ES-I3 (cell line): ENCODE results near the gene ULBP2.
"Not testable (repeated sequence)": the region's sequence is repeated elsewhere in the genome, so short reads cannot be mapped to it uniquely, and the experiment has no call there.

Experiments used
- H3K36me3 ChIP-seq: 2 replicates; pipeline ENCODE4 v1.6.1; 2013; ENCODE audit warnings: mild to moderate bottlenecking, low read length, control low read depth, moderate library complexity; ENCODE audit not compliant: insufficient read depth
- H3K4me1 ChIP-seq: 2 replicates; pipeline ENCODE4 v1.6.1; 2013; ENCODE audit warnings: mild to moderate bottlenecking, control low read depth, low read length; ENCODE audit not compliant: insufficient read depth
- H3K9ac ChIP-seq: 2 replicates; pipeline ENCODE4 v1.6.1; 2013; ENCODE audit warnings: low read depth, mild to moderate bottlenecking, low read length, moderate library complexity
- H3K9me3 ChIP-seq: 2 replicates; pipeline ENCODE4 v1.6.1; 2013; ENCODE audit warnings: mild to moderate bottlenecking, low read length, moderate library complexity; ENCODE audit not compliant: control insufficient read depth, insufficient read depth

Gene ULBP2

DNA sequence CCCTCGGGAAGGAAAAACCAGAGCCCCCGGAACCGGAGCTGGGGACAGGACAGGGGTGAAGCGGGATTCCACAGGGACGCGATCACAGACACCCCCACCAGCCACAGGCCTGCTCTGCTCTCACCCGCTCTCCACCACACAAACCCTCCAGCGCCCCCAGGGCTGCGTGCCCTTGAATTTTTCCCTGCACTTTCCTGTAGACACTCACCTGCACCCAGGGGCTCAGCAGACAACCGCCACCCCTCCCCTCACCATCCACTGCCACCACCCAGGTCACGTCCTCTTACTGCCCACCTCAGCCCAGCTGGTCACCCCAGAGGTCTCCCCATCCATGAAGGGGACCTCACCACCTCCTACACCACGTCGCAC is 631 bp downstream of the ULBP2 start:
- no peaks in the 10 kb centered on the region for H3K9me3 ChIP-seq
- no peaks in the 10 kb centered on the region for H3K36me3 ChIP-seq
- H3K9ac ChIP-seq = peak overlapping the region; percentile 51; the same call in 1 of the 2 replicates
- no peaks in the 10 kb centered on the region for H3K4me1 ChIP-seq

DNA sequence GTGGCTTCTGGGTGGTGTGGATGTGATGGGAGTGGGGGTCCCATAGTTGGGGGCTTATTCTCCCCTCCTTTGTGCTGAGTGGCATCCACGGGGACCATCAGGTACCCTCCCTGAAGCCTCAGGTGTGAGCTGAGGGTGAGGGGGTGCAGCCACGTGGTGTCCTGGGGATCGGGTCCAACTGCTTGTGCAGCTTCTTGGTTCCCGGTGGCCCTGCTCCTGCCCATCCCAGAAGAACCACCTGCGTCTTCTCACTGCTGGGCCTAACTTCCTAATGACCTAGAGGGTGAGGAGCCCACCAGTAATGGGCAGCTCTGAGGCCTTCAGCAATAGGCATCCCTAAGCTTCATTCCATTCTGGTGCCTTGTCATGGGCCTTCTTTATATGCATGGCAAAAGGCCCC is 1.5 kb downstream of the ULBP2 start:
- not testable (repeated sequence) for H3K9me3 ChIP-seq, H3K9ac ChIP-seq, H3K4me1 ChIP-seq, H3K36me3 ChIP-seq

DNA sequence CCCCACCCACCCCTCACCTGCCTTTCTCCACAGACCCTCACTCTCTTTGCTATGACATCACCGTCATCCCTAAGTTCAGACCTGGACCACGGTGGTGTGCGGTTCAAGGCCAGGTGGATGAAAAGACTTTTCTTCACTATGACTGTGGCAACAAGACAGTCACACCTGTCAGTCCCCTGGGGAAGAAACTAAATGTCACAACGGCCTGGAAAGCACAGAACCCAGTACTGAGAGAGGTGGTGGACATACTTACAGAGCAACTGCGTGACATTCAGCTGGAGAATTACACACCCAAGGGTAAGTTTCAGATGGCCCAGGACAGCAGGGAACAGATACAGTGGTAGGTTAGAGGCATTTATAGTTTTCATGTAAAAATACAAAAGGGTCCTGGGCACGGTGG is 3.5 kb downstream of the ULBP2 start:
- not testable (repeated sequence) for H3K9me3 ChIP-seq, H3K4me1 ChIP-seq, H3K36me3 ChIP-seq, H3K9ac ChIP-seq

DNA sequence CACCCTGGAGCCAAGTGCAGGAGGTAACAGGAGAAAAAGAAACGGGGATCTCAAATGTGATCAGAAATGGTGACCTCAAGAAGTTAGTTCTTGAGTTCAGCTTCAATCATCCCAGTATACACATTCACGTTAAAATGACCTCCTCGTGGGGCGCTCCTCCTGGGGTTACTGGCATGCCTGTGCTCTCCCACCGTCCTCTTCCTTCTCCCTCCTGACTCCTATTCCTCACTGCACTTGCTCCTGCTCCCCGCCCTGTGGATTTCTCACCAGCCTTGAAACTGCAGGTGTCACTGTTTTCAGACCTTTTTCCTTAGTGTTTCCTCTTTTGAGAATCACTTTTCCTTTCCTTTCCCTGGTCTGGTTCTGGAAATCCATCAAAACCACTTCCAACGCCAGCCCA is 4.8 kb downstream of the ULBP2 start:
- H3K9me3 ChIP-seq, H3K4me1 ChIP-seq, H3K9ac ChIP-seq, H3K36me3 ChIP-seq: not testable (repeated sequence)

DNA sequence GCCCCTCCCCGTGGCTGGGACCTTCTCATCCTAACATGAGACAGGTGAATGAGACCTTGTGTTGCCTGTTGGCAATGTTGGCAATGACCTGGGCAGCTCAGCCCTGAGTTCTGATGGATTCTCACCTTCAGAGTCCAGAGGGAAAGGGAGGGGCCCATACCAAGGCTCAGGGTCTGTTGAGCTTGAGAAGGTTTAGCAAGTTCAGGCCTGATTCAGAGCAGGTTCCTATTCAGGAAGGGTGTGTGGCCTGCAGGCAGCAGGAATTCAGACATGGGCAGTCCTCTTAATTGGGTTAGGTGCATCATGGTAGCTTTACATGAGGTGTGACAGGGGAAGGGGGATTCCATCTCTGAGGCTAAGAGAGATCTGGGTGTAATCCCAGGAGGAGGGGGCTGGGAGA is 5.7 kb downstream of the ULBP2 start:
- not testable (repeated sequence) for H3K36me3 ChIP-seq, H3K4me1 ChIP-seq, H3K9me3 ChIP-seq, H3K9ac ChIP-seq

DNA sequence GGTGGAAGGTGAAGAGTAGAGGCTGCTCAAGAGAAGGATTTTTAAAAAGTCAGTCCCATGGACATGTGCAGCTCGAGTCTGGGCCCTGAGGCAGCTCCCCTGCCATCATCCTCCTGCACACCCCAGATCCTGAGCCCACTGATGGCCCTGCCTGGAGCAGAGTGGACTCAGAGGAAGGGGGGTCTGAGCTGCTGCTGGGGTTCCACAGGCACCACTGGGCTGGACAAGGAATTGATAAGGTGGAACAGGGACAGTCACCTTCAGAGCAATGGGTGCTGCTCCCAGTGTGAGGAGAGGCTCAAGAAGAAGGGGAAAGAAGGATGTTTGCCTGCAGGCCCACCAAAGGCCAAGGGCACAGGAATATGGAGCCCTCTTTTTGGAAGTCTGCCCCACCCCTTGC is 6.2 kb downstream of the ULBP2 start:
- no peaks in the 10 kb centered on the region for H3K36me3 ChIP-seq
- H3K4me1 ChIP-seq = no peaks in the 10 kb centered on the region
- no peak overlapping the region for H3K9ac ChIP-seq
- no peaks in the 10 kb centered on the region for H3K9me3 ChIP-seq

DNA sequence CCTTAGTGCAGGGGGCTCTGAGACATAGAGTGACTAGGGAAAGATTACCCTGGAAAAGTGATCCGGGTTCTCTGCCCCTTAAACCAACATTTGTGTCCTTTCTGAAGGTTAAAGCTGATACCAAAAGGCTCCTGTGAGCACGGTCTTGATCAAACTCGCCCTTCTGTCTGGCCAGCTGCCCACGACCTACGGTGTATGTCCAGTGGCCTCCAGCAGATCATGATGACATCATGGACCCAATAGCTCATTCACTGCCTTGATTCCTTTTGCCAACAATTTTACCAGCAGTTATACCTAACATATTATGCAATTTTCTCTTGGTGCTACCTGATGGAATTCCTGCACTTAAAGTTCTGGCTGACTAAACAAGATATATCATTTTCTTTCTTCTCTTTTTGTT is 6.8 kb downstream of the ULBP2 start:
- Histone ChIP-seq H3K36me3 (no peaks in the 10 kb centered on the region), H3K4me1 (no peaks in the 10 kb centered on the region), H3K9me3 (no peaks in the 10 kb centered on the region), H3K9ac (no peak overlapping the region)

DNA sequence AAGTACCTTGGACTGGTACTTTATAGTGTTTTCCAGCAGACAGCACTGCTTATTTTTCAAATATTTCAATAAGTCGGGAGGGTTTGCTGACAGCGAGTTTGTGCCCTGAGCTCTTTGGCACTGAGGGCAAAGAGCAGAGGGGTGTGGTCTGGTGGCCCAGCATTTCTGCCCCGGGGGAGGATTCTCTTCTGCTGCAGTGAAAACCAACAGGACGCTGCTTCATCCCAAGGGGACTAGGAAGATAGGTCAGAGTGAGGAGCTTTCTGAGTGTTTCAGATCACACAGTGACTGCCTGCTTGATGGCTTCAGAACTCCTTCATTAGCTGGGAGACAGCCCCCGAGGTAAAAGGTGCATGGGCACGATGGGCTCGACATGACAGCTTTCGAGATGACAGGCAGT is 8.6 kb downstream of the ULBP2 start:
- Histone ChIP-seq H3K9ac (no peak overlapping the region), H3K9me3 (no peaks in the 10 kb centered on the region), H3K4me1 (no peaks in the 10 kb centered on the region), H3K36me3 (no peaks in the 10 kb centered on the region)

DNA sequence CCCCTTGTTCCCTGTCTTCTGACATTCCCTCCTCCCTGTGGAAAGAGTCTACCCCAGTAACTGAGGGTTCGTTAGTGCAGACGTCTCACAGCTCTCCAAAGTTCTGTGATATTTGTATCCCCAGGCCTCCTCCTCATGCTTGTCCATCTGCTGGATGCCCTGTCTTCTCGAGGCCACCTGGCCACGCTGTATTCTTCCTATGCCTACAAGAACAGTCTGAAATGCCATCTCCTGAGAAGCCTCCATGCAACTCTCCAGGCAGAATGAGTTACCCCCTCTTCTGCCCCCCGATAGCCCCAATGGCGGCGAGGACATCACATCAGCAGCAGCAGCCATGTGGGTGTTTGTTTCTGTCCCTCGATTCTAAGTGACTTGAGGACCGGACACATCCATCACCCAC is 9.3 kb downstream of the ULBP2 start:
- no peaks in the 10 kb centered on the region for H3K36me3 ChIP-seq
- H3K9me3 ChIP-seq = no peaks in the 10 kb centered on the region
- H3K9ac ChIP-seq = no peak overlapping the region
- no peaks in the 10 kb centered on the region for H3K4me1 ChIP-seq

DNA sequence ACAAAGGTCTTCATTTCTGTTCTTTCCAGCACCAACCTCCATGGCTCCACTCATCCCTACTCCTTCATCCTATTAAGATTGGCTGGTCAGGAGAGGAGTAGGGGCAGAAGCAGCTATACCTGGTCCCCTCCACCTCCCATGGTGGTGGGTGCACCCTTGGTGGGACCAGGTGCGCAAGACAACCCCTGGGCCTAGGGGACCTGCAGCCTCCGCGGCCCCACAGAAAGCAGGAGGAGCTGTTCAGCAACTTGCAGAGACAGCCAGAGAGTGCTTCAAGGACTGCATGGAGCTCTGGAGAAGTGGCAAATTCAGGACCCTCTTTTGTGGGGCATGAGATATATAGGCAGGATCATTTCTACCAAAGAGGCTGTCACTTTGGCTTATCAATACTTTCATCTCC is 9.8 kb downstream of the ULBP2 start:
- Histone ChIP-seq H3K9ac (no peak overlapping the region), H3K4me1 (no peaks in the 10 kb centered on the region)

DNA sequence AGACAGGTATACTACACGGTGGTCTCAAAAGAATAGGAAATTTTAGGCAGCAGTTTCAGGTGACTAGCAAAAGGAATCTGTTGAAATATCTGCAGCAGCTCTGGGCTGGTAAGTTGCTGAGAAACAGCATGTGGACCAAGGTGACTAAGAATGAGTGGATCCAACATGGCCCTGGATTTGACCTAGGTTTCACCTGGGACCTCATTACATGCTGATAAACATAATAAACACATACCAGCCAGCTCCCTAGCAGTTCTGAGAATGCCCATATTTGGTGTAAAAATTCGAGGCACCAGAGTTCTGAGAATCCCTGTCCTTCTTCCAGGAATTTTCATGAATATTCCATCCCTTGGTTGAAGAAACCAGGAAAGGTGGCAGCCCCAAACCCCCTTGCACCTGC is 11.6 kb downstream of the ULBP2 start:
- H3K4me1 ChIP-seq, H3K9me3 ChIP-seq, H3K9ac ChIP-seq, H3K36me3 ChIP-seq: not testable (repeated sequence)

More for the DNA sequence above, 9.8 kb downstream of the ULBP2 start:
- Histone ChIP-seq H3K36me3 (no peaks in the 10 kb centered on the region), H3K9me3 (no peaks in the 10 kb centered on the region)

DNA sequence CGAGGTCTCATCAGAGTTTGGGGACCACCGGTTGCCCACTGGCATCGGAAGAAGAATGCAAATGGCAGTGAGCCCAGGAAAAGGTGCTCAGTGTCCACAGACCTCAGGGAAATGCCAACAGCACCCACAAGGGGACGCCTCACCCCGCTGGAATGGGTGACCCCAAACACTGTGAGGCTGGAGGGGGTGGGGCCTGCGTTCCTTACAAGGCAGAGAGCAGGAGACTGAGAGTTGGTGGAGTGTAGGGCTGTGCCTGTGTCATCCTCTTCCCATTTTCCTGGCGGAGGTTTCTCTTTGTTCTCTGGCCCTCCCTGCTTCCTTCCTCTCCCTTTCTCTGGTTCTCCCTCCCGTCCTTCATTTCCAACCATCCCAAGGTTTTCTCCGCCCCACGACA is 12.1 kb downstream of the ULBP2 start:
- not testable (repeated sequence) for H3K9ac ChIP-seq, H3K4me1 ChIP-seq, H3K9me3 ChIP-seq, H3K36me3 ChIP-seq

DNA sequence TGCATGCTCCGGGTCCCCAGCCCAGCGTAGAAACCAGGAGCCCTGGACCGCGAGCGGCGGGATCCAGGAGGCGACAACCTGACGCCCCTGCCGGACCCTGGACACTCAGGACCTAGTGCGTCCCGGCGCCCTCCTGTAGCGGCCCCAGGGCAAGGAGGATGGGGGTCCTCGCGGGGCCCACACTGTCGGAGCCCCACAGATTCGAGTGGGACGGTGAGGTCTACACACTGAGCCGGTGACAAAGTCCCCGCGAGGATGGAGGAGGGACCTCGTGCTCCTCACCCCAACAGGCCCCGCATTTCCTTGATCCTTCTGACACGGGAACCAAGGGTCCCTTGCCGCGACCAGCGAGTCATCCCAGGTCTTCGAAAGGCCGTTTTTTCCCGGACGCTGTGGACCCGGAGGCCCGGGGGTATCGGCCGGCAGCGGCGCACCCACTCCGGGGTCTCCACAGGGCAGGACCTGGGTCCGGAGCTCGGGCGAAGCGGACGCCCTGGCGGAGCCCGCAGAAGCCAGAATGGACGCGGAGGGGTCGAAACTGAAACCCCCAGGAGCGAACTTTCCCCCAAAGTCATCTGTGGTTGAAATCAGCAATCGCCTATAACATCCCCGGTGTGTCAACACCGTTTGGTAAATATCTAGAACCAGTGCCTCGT is 12.6 kb downstream of the ULBP2 start:
- not testable (repeated sequence) for H3K4me1 ChIP-seq, H3K36me3 ChIP-seq, H3K9ac ChIP-seq, H3K9me3 ChIP-seq

DNA sequence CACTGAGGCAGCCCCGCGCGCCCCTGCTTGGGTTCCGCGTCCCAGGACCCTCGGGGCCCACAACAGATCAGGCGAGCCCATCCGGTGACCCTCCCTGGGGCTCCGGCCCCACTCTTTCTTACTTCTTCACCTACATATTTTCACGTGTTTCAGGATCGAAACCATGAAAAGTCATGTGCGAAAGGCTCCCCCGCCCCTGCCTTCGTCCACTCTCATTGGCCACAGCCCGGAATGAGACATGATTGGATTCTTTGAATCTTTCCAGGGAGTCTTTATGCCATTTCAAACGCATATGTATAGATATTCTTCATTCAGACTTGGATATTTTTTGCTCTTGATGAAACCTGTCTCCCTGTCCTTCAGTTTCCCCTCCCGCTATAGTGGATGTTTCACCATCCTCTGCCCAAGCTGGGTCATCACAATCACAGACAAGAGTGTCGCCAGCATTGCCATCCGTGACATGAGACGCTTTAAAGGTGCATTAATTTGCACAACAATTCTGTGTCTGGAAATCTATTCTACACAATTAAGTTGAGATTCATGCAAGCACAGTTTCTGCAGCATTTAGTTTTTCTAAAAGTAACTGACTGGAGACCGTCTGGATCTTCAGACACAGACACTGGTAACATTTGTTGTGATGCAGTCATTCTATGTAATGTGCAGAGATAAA is 13.3 kb downstream of the ULBP2 start:
- H3K36me3 ChIP-seq, H3K4me1 ChIP-seq, H3K9me3 ChIP-seq, H3K9ac ChIP-seq: not testable (repeated sequence)

DNA sequence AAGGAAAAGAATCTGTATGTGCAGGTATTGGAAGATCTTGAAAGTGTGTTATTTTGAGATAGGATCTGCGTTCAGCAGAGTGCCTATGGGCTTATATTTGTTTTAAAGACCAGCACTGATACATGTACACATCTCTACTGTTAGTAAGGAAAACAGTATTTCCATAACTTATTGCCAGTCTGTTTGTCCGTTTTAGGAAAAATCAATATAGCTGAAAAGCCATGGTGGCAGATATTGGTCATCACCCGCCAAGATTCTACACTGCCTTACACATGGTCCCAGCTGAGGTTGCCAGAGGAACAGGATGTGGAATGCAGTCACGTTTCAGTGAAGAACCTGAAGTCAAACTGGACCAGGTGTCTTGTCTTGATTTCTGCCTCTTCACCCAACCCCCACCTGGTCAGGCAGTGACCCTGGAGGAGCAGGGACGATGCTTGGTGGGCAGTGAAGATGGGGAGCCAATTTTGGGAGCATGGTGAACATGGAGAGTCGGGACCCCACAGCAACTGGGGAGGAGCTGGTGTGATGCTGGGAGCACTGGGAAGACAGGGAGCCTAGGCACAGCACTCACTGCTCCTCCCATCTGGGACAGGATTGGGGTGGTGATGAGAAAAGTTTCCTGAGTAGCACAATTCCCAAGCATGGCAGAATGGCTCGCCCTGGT is 14.0 kb downstream of the ULBP2 start:
- H3K9ac ChIP-seq, H3K9me3 ChIP-seq, H3K36me3 ChIP-seq, H3K4me1 ChIP-seq: not testable (repeated sequence)
